OCI-LY7 (cell line): ENCODE results near the gene ADCY3. TPM values are rescaled to one million over a fixed set of nuclear protein-coding genes. Genes with fewer than 3 reads are reported as not detected.

Experiments
- BruUV-seq: library from RNA; stranded (reverse); fragments of 400-500 nt; replicated peaks from 2 replicates; lab custom pipeline; 2021; lab: Mats Ljungman, UMichigan
- CTCF ChIA-PET: fragments of 300-600 bp; sonication (Branson Sonifier 250); formaldehyde crosslinking; loops from one replicate; lab custom pipeline; 2022; ENCODE audit warnings: antibody characterized with exemption; ENCODE audit not compliant: unreplicated experiment; lab: Charles Lee
- POLR2A ChIA-PET: fragments of 300-600 bp; sonication (Branson Sonifier 250); formaldehyde crosslinking; loops from one replicate; lab custom pipeline; 2022; ENCODE audit warnings: antibody characterized with exemption; lab: Charles Lee
- DNase-seq: peaks from one replicate; pipeline ENCODE4 v3.0.0-alpha.2; 2015; ENCODE audit warnings: low spot score
- H2AFZ ChIP-seq: fragments of 200-600 bp; sonication (generic), shearing (Covaris generic); 2 replicates; pipeline ENCODE4 v1.6.1; 2014; ENCODE audit warnings: mild to moderate bottlenecking, antibody characterized with exemption, low read length, moderate library complexity
- H3K27ac ChIP-seq: fragments of 200-600 bp; sonication (generic); 2 replicates; pipeline ENCODE4 v1.5.1; 2014; ENCODE audit warnings: mixed run types, low read depth, mild to moderate bottlenecking, moderate library complexity, low read length, inconsistent platforms; ENCODE audit not compliant: poor library complexity, severe bottlenecking
- H3K36me3 ChIP-seq: fragments of 200-600 bp; sonication (generic); 2 replicates; pipeline ENCODE4 v1.6.1; 2014; ENCODE audit warnings: mild to moderate bottlenecking, antibody characterized with exemption, low read length, moderate library complexity, mixed read lengths; ENCODE audit not compliant: insufficient read depth
- H3K4me1 ChIP-seq: fragments of 200-600 bp; sonication (generic); 2 replicates; pipeline ENCODE4 v1.5.1; 2014; ENCODE audit warnings: mild to moderate bottlenecking, low read length; ENCODE audit not compliant: insufficient read depth, poor library complexity, severe bottlenecking
- H3K4me2 ChIP-seq: fragments of 200-600 bp; sonication (generic); 2 replicates; pipeline ENCODE4 v1.6.1; 2014; ENCODE audit warnings: mild to moderate bottlenecking, low read length
- H3K4me3 ChIP-seq: fragments of 200-600 bp; sonication (generic); 2 replicates; pipeline ENCODE4 v1.5.1; 2014; ENCODE audit warnings: mild to moderate bottlenecking, low read depth, low read length; ENCODE audit not compliant: poor library complexity, severe bottlenecking
- H3K79me2 ChIP-seq: fragments of 200-600 bp; sonication (generic); 2 replicates; pipeline ENCODE4 v1.6.1; 2016; ENCODE audit warnings: low read depth, mild to moderate bottlenecking, low read length, moderate library complexity, mixed read lengths; ENCODE audit not compliant: insufficient read depth
- H3K9me2 ChIP-seq: fragments of 200-600 bp; sonication (generic); 2 replicates; pipeline ENCODE4 v1.6.1; 2016; ENCODE audit warnings: mild to moderate bottlenecking, low read length, mixed read lengths; ENCODE audit not compliant: insufficient read depth
- H3K9me3 ChIP-seq: fragments of 200-600 bp; sonication (generic); 2 replicates; pipeline ENCODE4 v1.6.1; 2014; ENCODE audit warnings: mild to moderate bottlenecking, mixed run types, low read length, mixed read lengths
- H4K20me1 ChIP-seq: fragments of 200-600 bp; sonication (generic); 2 replicates; pipeline ENCODE4 v1.6.1; 2014; ENCODE audit warnings: mild to moderate bottlenecking, antibody characterized with exemption, low read length, moderate library complexity, mixed read lengths; ENCODE audit not compliant: insufficient read depth
- EZH2phosphoT487 ChIP-seq: fragments of 200-600 bp; sonication (generic); IDR thresholded peaks from 2 replicates; pipeline ENCODE4 v1.6.1; 2018; ENCODE audit warnings: low read depth, borderline replicate concordance, mild to moderate bottlenecking, mixed run types, antibody characterized with exemption, low read length, moderate library complexity, mixed read lengths
- intact Hi-C: fragments of 100-400 bp; cut with micrococcal nuclease; formaldehyde crosslinking; loops from one replicate; pipeline ENCODE4 v1.10.0; 2022; ENCODE audit not compliant: unreplicated experiment
- total RNA-seq, 2 experiments: library from RNA; depleted of rRNA in 1 of 2; stranded (reverse); fragments of >200 nt in 1 of 2; shearing (Covaris generic) in 1 of 2; gene quantifications; 2 replicates each; pipeline ENCODE4 v1.2.3, GENCODE V29; 2014 to 2022
- TF ChIP-seq, protein P1 (sequence below): fragments of 200-600 bp; sonication (generic); conservative IDR thresholded peaks from 2 replicates; pipeline ENCODE4 v1.5.1; 2014; ENCODE audit warnings: mild to moderate bottlenecking, antibody characterized with exemption, low read length, moderate library complexity, mixed read lengths

ADCY3 gene
- total RNA-seq, 2 experiments from 2014 or later, result 45.8 to 55.0 TPM

- DNase-seq, result no peak
- CTCF ChIA-PET, result no interaction called here
- Histone ChIP-seq H3K4me2 (no peak overlapping the region), H3K4me1 (no peaks in the 10 kb centered on the region), H3K36me3 (peaks cover 23% of the 10 kb centered on the region), H3K9me2 (no peaks in the 10 kb centered on the region), H3K4me3 (no peak overlapping the region), H3K79me2 (no peaks in the 10 kb centered on the region), H4K20me1 (no peaks in the 10 kb centered on the region), H3K9me3 (no peaks in the 10 kb centered on the region), H2AFZ (no peak overlapping the region), H3K27ac (no peak overlapping the region)
- BruUV-seq, result no TSS peak
- POLR2A ChIA-PET, result interaction anchor here (0.7 kb wide), 1 partner anchor 781 kb away, joined by 3 read pairs; no protein-coding TSS in a partner anchor
- TF ChIP-seq, protein P1, sequence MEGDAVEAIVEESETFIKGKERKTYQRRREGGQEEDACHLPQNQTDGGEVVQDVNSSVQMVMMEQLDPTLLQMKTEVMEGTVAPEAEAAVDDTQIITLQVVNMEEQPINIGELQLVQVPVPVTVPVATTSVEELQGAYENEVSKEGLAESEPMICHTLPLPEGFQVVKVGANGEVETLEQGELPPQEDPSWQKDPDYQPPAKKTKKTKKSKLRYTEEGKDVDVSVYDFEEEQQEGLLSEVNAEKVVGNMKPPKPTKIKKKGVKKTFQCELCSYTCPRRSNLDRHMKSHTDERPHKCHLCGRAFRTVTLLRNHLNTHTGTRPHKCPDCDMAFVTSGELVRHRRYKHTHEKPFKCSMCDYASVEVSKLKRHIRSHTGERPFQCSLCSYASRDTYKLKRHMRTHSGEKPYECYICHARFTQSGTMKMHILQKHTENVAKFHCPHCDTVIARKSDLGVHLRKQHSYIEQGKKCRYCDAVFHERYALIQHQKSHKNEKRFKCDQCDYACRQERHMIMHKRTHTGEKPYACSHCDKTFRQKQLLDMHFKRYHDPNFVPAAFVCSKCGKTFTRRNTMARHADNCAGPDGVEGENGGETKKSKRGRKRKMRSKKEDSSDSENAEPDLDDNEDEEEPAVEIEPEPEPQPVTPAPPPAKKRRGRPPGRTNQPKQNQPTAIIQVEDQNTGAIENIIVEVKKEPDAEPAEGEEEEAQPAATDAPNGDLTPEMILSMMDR, result no peak
- TF ChIP-seq EZH2phosphoT487, result no peak
- intact Hi-C loops, result no loop called here
These were observed 58.5 kb downstream of the ADCY3 start for GRCh38 chr2:24861500-24861899.

DNA sequence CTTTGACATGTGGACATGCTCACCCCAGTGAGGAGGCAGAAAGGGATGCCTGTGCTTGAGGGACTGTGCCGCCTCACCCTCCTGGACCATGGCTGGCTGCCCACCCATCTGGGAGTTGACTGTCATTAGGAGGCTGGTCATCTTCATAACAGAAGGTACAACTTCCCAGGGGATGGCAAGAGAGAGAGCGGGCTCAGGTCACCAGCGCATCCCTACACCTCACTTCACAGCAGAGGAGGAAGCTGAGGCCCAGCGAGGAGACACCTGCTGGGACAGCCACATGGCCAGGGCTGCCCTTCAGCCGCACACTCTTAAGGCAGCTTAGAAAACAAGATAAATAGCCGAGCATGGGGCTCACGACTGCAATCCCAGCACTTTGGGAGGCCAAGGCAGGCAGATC lies 59.4 kb downstream of the ADCY3 start:
- Histone ChIP-seq H4K20me1 (no peaks in the 10 kb centered on the region), H3K79me2 (no peaks in the 10 kb centered on the region), H3K9me2 (no peaks in the 10 kb centered on the region), H3K4me1 (no peaks in the 10 kb centered on the region), H3K36me3 (peaks cover 25% of the 10 kb centered on the region), H2AFZ (no peak overlapping the region), H3K27ac (no peak overlapping the region), H3K4me2 (no peak overlapping the region), H3K9me3 (no peaks in the 10 kb centered on the region), H3K4me3 (no peak overlapping the region)
- no TSS peak for BruUV-seq
- TF ChIP-seq, protein P1, result no peak
- TF ChIP-seq EZH2phosphoT487, result no peak
- intact Hi-C loops, result no loop called here
- CTCF ChIA-PET, result no interaction called here
- DNase-seq, result no peak
- POLR2A ChIA-PET, result interaction anchor here (0.7 kb wide), 1 partner anchor 359 kb away, joined by 3 read pairs; no protein-coding TSS in a partner anchor

- no peak for TF ChIP-seq EZH2phosphoT487
- TF ChIP-seq, protein P1, result no peak
- no peak overlapping the region for H3K4me2 ChIP-seq
- H3K9me2 ChIP-seq, result no peaks in the 10 kb centered on the region
- H4K20me1 ChIP-seq, result no peaks in the 10 kb centered on the region
- no peaks in the 10 kb centered on the region for H3K9me3 ChIP-seq
- CTCF ChIA-PET, result no interaction called here
- POLR2A ChIA-PET, result no interaction called here
- no peaks in the 10 kb centered on the region for H3K79me2 ChIP-seq
- intact Hi-C loops, result no loop called here
- no TSS peak for BruUV-seq
- no peak overlapping the region for H3K4me3 ChIP-seq
- no peaks in the 10 kb centered on the region for H3K4me1 ChIP-seq
- no peak overlapping the region for H2AFZ ChIP-seq
- no peak for DNase-seq
- no peak overlapping the region for H3K27ac ChIP-seq
- H3K36me3 ChIP-seq, result peaks cover 25% of the 10 kb centered on the region
These were observed 60.0 kb downstream of the ADCY3 start for GRCh38 chr2:24859968-24860600.
